H9 (cell line): ENCODE results near the gene CRBN. TPM values are rescaled to one million over a fixed set of nuclear protein-coding genes. Genes with fewer than 3 reads are reported as not detected.

Source experiments
- DNase-seq: peaks from one replicate; pipeline ENCODE4 v3.0.0-alpha.2; 2017
- H2AFZ ChIP-seq: one replicate; pipeline ENCODE4 v1.6.1; 2013; ENCODE audit warnings: mild to moderate bottlenecking, low read length, control low read depth, moderate library complexity
- H2AK5ac ChIP-seq: 2 replicates; pipeline ENCODE4 v1.6.1; 2013; ENCODE audit warnings: low read length, control low read depth, mixed read lengths; ENCODE audit not compliant: insufficient read length
- H2BK120ac ChIP-seq: one replicate; pipeline ENCODE4 v1.6.1; 2013; ENCODE audit warnings: low read depth, mild to moderate bottlenecking, low read length, control low read depth, inconsistent platforms; ENCODE audit not compliant: poor library complexity, severe bottlenecking
- H2BK12ac ChIP-seq: 2 replicates; pipeline ENCODE4 v1.6.1; 2013; ENCODE audit warnings: low read length, control low read depth, mixed read lengths, low read depth; ENCODE audit not compliant: insufficient read length
- H2BK15ac ChIP-seq: 2 replicates; pipeline ENCODE4 v1.6.1; 2013; ENCODE audit warnings: low read depth, low read length, control low read depth
- H2BK20ac ChIP-seq: one replicate; pipeline ENCODE4 v1.6.1; 2013; ENCODE audit warnings: low read depth, mild to moderate bottlenecking, low read length, control low read depth, inconsistent platforms; ENCODE audit not compliant: poor library complexity, severe bottlenecking
- H2BK5ac ChIP-seq: 2 replicates; pipeline ENCODE4 v1.6.1; 2013; ENCODE audit warnings: low read length, control low read depth, mixed read lengths; ENCODE audit not compliant: insufficient read length
- H3K14ac ChIP-seq: 2 replicates; pipeline ENCODE4 v1.6.1; 2013; ENCODE audit warnings: low read length, control low read depth; ENCODE audit not compliant: insufficient read depth
- H3K18ac ChIP-seq: 2 replicates; pipeline ENCODE4 v1.6.1; 2013; ENCODE audit warnings: low read depth, mild to moderate bottlenecking, mixed read lengths, low read length, control low read depth; ENCODE audit not compliant: insufficient read length
- H3K23ac ChIP-seq: 2 replicates; pipeline ENCODE4 v1.6.1; 2013; ENCODE audit warnings: low read length, control low read depth, mixed read lengths, low read depth; ENCODE audit not compliant: insufficient read length
- H3K23me2 ChIP-seq: 2 replicates; pipeline ENCODE4 v1.6.1; 2013; ENCODE audit warnings: low read depth, mild to moderate bottlenecking, mixed read lengths, low read length, control low read depth; ENCODE audit not compliant: insufficient read length, poor library complexity, severe bottlenecking
- H3K27ac ChIP-seq: 2 replicates; pipeline ENCODE4 v1.5.1; 2013; ENCODE audit warnings: low read length, control low read depth, mixed read lengths, low read depth; ENCODE audit not compliant: insufficient read length
- H3K27me3 ChIP-seq: 2 replicates; pipeline ENCODE4 v1.6.1; 2013; ENCODE audit warnings: low read length, control low read depth, inconsistent platforms; ENCODE audit not compliant: insufficient read depth
- H3K4ac ChIP-seq: 2 replicates; pipeline ENCODE4 v1.6.1; 2013; ENCODE audit warnings: low read depth, mild to moderate bottlenecking, control low read depth, inconsistent platforms, low read length, moderate library complexity
- H3K4me1 ChIP-seq: 2 replicates; pipeline ENCODE4 v1.6.1; 2013; ENCODE audit warnings: low read length, control low read depth, inconsistent platforms; ENCODE audit not compliant: insufficient read depth
- H3K4me2 ChIP-seq: 2 replicates; pipeline ENCODE4 v1.6.1; 2013; ENCODE audit warnings: low read length, control low read depth, mixed read lengths; ENCODE audit not compliant: insufficient read length, insufficient read depth
- H3K56ac ChIP-seq: 2 replicates; pipeline ENCODE4 v1.6.1; 2013; ENCODE audit warnings: low read depth, mild to moderate bottlenecking, mixed read lengths, low read length, control low read depth; ENCODE audit not compliant: insufficient read length
- H3K79me1 ChIP-seq: 2 replicates; pipeline ENCODE4 v1.6.1; 2013; ENCODE audit warnings: low read depth, mild to moderate bottlenecking, moderate library complexity, low read length, control low read depth, inconsistent platforms; ENCODE audit not compliant: insufficient read depth, poor library complexity, severe bottlenecking
- H3K79me2 ChIP-seq: 2 replicates; pipeline ENCODE4 v1.6.1; 2013; ENCODE audit warnings: low read length, control low read depth, inconsistent platforms; ENCODE audit not compliant: insufficient read depth
- H3K9ac ChIP-seq: 2 replicates; pipeline ENCODE4 v1.6.1; 2013; ENCODE audit warnings: low read length, control low read depth, mixed read lengths; ENCODE audit not compliant: insufficient read length; ENCODE audit errors: extremely low read depth
- H3K9me3 ChIP-seq: one replicate; pipeline ENCODE4 v1.6.1; 2013; ENCODE audit warnings: low read depth, low read length, inconsistent platforms; ENCODE audit not compliant: control insufficient read depth
- H3T11ph ChIP-seq: one replicate; pipeline ENCODE4 v1.6.1; 2013; ENCODE audit warnings: mild to moderate bottlenecking, low read length, control low read depth, inconsistent platforms
- H4K20me1 ChIP-seq: one replicate; pipeline ENCODE4 v1.6.1; 2013; ENCODE audit not compliant: control insufficient read depth, insufficient read length, insufficient read depth
- H4K5ac ChIP-seq: 2 replicates; pipeline ENCODE4 v1.6.1; 2013; ENCODE audit warnings: low read depth, mild to moderate bottlenecking, mixed read lengths, low read length, control low read depth; ENCODE audit not compliant: insufficient read length
- H4K8ac ChIP-seq: replicated peaks from 2 replicates; pipeline ENCODE4 v1.6.1; 2013; ENCODE audit warnings: low read length, control low read depth, mixed read lengths, low read depth; ENCODE audit not compliant: insufficient read length
- H4K91ac ChIP-seq: 2 replicates; pipeline ENCODE4 v1.6.1; 2013; ENCODE audit warnings: low read depth, mild to moderate bottlenecking, moderate library complexity, mixed read lengths, low read length, control low read depth; ENCODE audit not compliant: insufficient read length
- H3K27ac Mint-ChIP-seq, 3 experiments: 2 replicates in 2 of 3; 3 replicates in 1 of 3; pipeline ENCODE4 v1.8.0; 2020 to 2021; ENCODE audit warnings: mixed read lengths in 3 of 3, mild to moderate bottlenecking in 1 of 3, moderate library complexity in 1 of 3
- H3K27me3 Mint-ChIP-seq: 2 replicates; pipeline ENCODE4 v1.8.0; 2021; ENCODE audit warnings: low read depth, mild to moderate bottlenecking, moderate library complexity, mixed read lengths
- H3K36me3 Mint-ChIP-seq, 3 experiments: 2 replicates in 2 of 3; 3 replicates in 1 of 3; pipeline ENCODE4 v1.8.0; 2020 to 2021; ENCODE audit warnings: low read depth in 3 of 3, mixed read lengths in 3 of 3; ENCODE audit not compliant: insufficient read depth in 1 of 3
- H3K4me1 Mint-ChIP-seq, 2 experiments: 2 replicates each; pipeline ENCODE4 v1.8.0; 2020; ENCODE audit warnings: mixed read lengths in 2 of 2
- H3K4me3 Mint-ChIP-seq, 2 experiments: 2 replicates in 1 of 2; 3 replicates in 1 of 2; pipeline ENCODE4 v1.8.0; 2020 to 2021; ENCODE audit warnings: mild to moderate bottlenecking in 2 of 2, mixed read lengths in 2 of 2, moderate library complexity in 1 of 2
- H3K9me3 Mint-ChIP-seq, 2 experiments: 2 replicates in 1 of 2; 3 replicates in 1 of 2; pipeline ENCODE4 v1.8.0; 2020; ENCODE audit warnings: mild to moderate bottlenecking in 2 of 2, mixed read lengths in 2 of 2, moderate library complexity in 1 of 2
- WGBS: extraction: QIAGEN DNeasy Blood & Tissue Kit; methylation state at CpG from one replicate; pipeline ENCODE4 v1.1.7; 2013; ENCODE audit warnings: missing lambda C conversion rate, low lambda C conversion rate, mixed read lengths; ENCODE audit not compliant: insufficient read length; ENCODE audit errors: extremely low coverage; 5-methylcytosine and 5-hydroxymethylcytosine counted together
- total RNA-seq: library from RNA; stranded (reverse); gene quantifications from 2 replicates; pipeline ENCODE4 v1.2.1, GENCODE V29; 2021
- TF ChIP-seq, protein P1 (sequence below): fragments of 200-600 bp; sonication (generic); conservative IDR thresholded peaks from 3 replicates; pipeline ENCODE4 v1.8.0; 2021; ENCODE audit warnings: antibody characterized with exemption, mild to moderate bottlenecking

Gene CRBN
- total RNA-seq, 1 experiment from 2014 or later, result 40.2 TPM

DNA sequence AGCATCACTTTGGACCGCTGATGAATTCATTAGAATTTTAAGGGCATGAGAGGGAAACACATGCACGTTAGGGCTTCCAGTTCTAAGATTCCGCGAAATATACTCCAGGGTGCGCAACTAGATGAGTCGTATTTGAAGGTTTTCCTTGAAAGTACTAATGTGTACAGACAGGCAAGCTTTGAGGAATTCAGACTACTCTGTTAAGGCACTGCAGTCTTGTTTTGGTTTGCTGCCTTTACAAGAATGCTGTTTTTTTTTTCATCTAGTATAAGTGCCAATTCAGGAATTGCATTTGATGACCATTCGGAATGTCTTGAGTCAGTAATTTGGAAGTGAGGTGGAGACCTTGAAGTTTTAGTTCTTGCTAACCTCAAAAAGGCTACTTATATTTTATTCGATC lies 33.7 kb downstream of the CRBN start:
- Histone ChIP-seq H3K23me2 (no peaks in the 10 kb centered on the region), H2BK5ac (no peak overlapping the region), H3K4me2 (no peak overlapping the region), H4K20me1 (no peaks in the 10 kb centered on the region), H3K4me1 (no peaks in the 10 kb centered on the region), H3K79me1 (no peaks in the 10 kb centered on the region), H3T11ph (no peak overlapping the region), H3K27ac (no peak overlapping the region), H3K14ac (no peak overlapping the region), H3K79me2 (no peaks in the 10 kb centered on the region; the same call in 1 of the 2 replicates), H2BK20ac (no peak overlapping the region), H3K18ac (no peak overlapping the region), H2BK12ac (no peak overlapping the region), H2BK120ac (no peak overlapping the region), H3K56ac (no peak overlapping the region), H2AFZ (no peak overlapping the region), H2BK15ac (no peak overlapping the region), H4K5ac (no peak overlapping the region), H3K27me3 (no peaks in the 10 kb centered on the region), H3K4ac (no peak overlapping the region), H3K23ac (no peak overlapping the region), H3K9ac (no peak overlapping the region), H4K8ac (no peak overlapping the region), H4K91ac (no peak overlapping the region), H3K9me3 (no peaks in the 10 kb centered on the region), H2AK5ac (no peak overlapping the region)
- TF ChIP-seq, protein P1, sequence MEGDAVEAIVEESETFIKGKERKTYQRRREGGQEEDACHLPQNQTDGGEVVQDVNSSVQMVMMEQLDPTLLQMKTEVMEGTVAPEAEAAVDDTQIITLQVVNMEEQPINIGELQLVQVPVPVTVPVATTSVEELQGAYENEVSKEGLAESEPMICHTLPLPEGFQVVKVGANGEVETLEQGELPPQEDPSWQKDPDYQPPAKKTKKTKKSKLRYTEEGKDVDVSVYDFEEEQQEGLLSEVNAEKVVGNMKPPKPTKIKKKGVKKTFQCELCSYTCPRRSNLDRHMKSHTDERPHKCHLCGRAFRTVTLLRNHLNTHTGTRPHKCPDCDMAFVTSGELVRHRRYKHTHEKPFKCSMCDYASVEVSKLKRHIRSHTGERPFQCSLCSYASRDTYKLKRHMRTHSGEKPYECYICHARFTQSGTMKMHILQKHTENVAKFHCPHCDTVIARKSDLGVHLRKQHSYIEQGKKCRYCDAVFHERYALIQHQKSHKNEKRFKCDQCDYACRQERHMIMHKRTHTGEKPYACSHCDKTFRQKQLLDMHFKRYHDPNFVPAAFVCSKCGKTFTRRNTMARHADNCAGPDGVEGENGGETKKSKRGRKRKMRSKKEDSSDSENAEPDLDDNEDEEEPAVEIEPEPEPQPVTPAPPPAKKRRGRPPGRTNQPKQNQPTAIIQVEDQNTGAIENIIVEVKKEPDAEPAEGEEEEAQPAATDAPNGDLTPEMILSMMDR, result no peak
- Mint-ChIP-seq H3K27ac (no peak overlapping the region; a peak in 1 of 7 replicates), H3K36me3 (peaks cover 40 to 88% (median 79%) of the 10 kb centered on the region in 3 experiments; a peak in 6 of 7 replicates), H3K4me3 (no peak overlapping the region), H3K27me3 (no peaks in the 10 kb centered on the region), H3K4me1 (no peaks in the 10 kb centered on the region), H3K9me3 (no peaks in the 10 kb centered on the region)
- no CpG with 5 or more reads among the region's 8 CpGs for WGBS
- no peak for DNase-seq
